ENCODE data around the gene SNX3.
A peak's percentile ranks its signal among the peaks of the same experiment; 100 is the strongest.

The SNX3 gene

GRCh38 chr6:108195209-108195608 lies 65.6 kb downstream of the SNX3 start:
- TF ChIP-seq ZNF558 (tag by site-specific recombination; IDR thresholded peaks at IDR 0.05) (no peak), ZNF146 (tag by site-specific recombination; IDR thresholded peaks at IDR 0.05) (no peak), ZNF311 (tag by site-specific recombination; IDR thresholded peaks at IDR 0.05; ENCODE audit: borderline replicate concordance) (no peak), BCL11A (tag by site-specific recombination; IDR thresholded peaks at IDR 0.05; ENCODE audit: low read depth) (no peak), ZNF214 (tag by site-specific recombination; IDR thresholded peaks at IDR 0.05; ENCODE audit: borderline replicate concordance) (no peak)
- POLR2A ChIA-PET, result interaction anchor here (0.5 kb wide), 1 partner anchor 46 kb away, joined by 3 read pairs; no protein-coding TSS in a partner anchor
- CTCF ChIA-PET, result no interaction called here
- no peaks in the 10 kb centered on the region for H3K9me3 ChIP-seq (ENCODE audit: control insufficient read depth, insufficient read depth, low read depth, low read length)
- H3K4me1 ChIP-seq (ENCODE audit: control insufficient read depth, insufficient read depth, low read length), result no peaks in the 10 kb centered on the region
- H3K27ac ChIP-seq (ENCODE audit: extremely low read depth, low read depth, low read length), result no peak overlapping the region
- no peak overlapping the region for H3K4me3 ChIP-seq (ENCODE audit: low read depth, low read length)
- H3K36me3 ChIP-seq (ENCODE audit: control insufficient read depth in 2 of 2, insufficient read depth in 1 of 2, low read length in 2 of 2), result no peaks in the 10 kb centered on the region

- POLR2A ChIA-PET, result no interaction called here
- Histone ChIP-seq H3K4me3 (ENCODE audit: low read depth, low read length) (no peak overlapping the region), H3K36me3 (ENCODE audit: control insufficient read depth in 2 of 2, insufficient read depth in 1 of 2, low read length in 2 of 2) (no peaks in the 10 kb centered on the region), H3K4me1 (ENCODE audit: control insufficient read depth, insufficient read depth, low read length) (no peaks in the 10 kb centered on the region), H3K9me3 (ENCODE audit: control insufficient read depth, insufficient read depth, low read depth, low read length) (no peaks in the 10 kb centered on the region), H3K27ac (ENCODE audit: extremely low read depth, low read depth, low read length) (no peak overlapping the region)
- CTCF ChIA-PET, result no interaction called here
- TF ChIP-seq ZXDB (tag by site-specific recombination; IDR thresholded peaks at IDR 0.05) (no peak), TCF7L2 (IDR thresholded peaks at IDR 0.05; ENCODE audit: borderline replicate concordance, low read depth, low read length) (no peak), OVOL3 (tag by site-specific recombination; IDR thresholded peaks at IDR 0.05) (no peak), ZEB2 (tag by site-specific recombination; IDR thresholded peaks at IDR 0.05) (no peak), SALL2 (tag by site-specific recombination; IDR thresholded peaks at IDR 0.05; ENCODE audit: borderline replicate concordance) (no peak), ZNF610 (tag by site-specific recombination; IDR thresholded peaks at IDR 0.05; ENCODE audit: borderline replicate concordance) (no peak), ZNF311 (tag by site-specific recombination; IDR thresholded peaks at IDR 0.05; ENCODE audit: borderline replicate concordance) (no peak), ZNF580 (tag by site-specific recombination; IDR thresholded peaks at IDR 0.05) (no peak), ZNF654 (tag by site-specific recombination; IDR thresholded peaks at IDR 0.05; ENCODE audit: low read depth) (no peak)
Measured at GRCh38 chr6:108194503-108194902, 66.3 kb downstream of the SNX3 start.

GRCh38 chr6:108193835-108194234 lies 67.0 kb downstream of the SNX3 start:
- H3K4me3 ChIP-seq (ENCODE audit: low read depth, low read length), result no peak overlapping the region
- TF ChIP-seq PRDM1 (tag by site-specific recombination; IDR thresholded peaks at IDR 0.05) (peak; percentile 85), ZSCAN23 (tag by site-specific recombination; IDR thresholded peaks at IDR 0.05) (no peak), ZNF366 (tag by site-specific recombination; conservative IDR thresholded peaks at IDR 0.05) (0 out of 2 replicates have a peak, but pooled peaks have one; percentile 13), ZNF585B (tag by site-specific recombination; IDR thresholded peaks at IDR 0.05) (no peak), ZFP37 (tag by site-specific recombination; IDR thresholded peaks at IDR 0.05) (no peak), ZNF785 (tag by site-specific recombination; IDR thresholded peaks at IDR 0.05) (no peak)
- H3K27ac ChIP-seq (ENCODE audit: extremely low read depth, low read depth, low read length), result no peak overlapping the region
- CTCF ChIA-PET, result interaction anchor here (0.5 kb wide), 1 partner anchor 135 kb away, joined by 3 read pairs; no protein-coding TSS in a partner anchor
- H3K4me1 ChIP-seq (ENCODE audit: control insufficient read depth, insufficient read depth, low read length), result no peaks in the 10 kb centered on the region
- no peaks in the 10 kb centered on the region for H3K36me3 ChIP-seq (ENCODE audit: control insufficient read depth in 2 of 2, insufficient read depth in 1 of 2, low read length in 2 of 2)
- H3K9me3 ChIP-seq (ENCODE audit: control insufficient read depth, insufficient read depth, low read depth, low read length), result no peaks in the 10 kb centered on the region
- POLR2A ChIA-PET, result no interaction called here

GRCh38 chr6:108193131-108193530 lies 67.7 kb downstream of the SNX3 start:
- no peak overlapping the region for H3K27ac ChIP-seq (ENCODE audit: extremely low read depth, low read depth, low read length)
- POLR2A ChIA-PET, result no interaction called here
- no peaks in the 10 kb centered on the region for H3K9me3 ChIP-seq (ENCODE audit: control insufficient read depth, insufficient read depth, low read depth, low read length)
- H3K4me1 ChIP-seq (ENCODE audit: control insufficient read depth, insufficient read depth, low read length), result no peaks in the 10 kb centered on the region
- H3K4me3 ChIP-seq (ENCODE audit: low read depth, low read length), result no peak overlapping the region
- no peaks in the 10 kb centered on the region for H3K36me3 ChIP-seq (ENCODE audit: control insufficient read depth in 2 of 2, insufficient read depth in 1 of 2, low read length in 2 of 2)
- CTCF ChIA-PET, result no interaction called here
- no peak for TF ChIP-seq ZSCAN16 (tag by site-specific recombination; IDR thresholded peaks at IDR 0.05)
- no peak for TF ChIP-seq ATF2 (tag by site-specific recombination; IDR thresholded peaks at IDR 0.05; ENCODE audit: low read depth)
- TF ChIP-seq HOXA7 (CRISPR knock-in tag; IDR thresholded peaks at IDR 0.05; ENCODE audit: borderline replicate concordance), result no peak
- TF ChIP-seq ZNF677 (tag by site-specific recombination; IDR thresholded peaks at IDR 0.05), result no peak
- no peak for TF ChIP-seq ZNF155 (tag by site-specific recombination; IDR thresholded peaks at IDR 0.05)
- no peak for TF ChIP-seq SP3 (tag by site-specific recombination; IDR thresholded peaks at IDR 0.05)
- TF ChIP-seq ZBTB8A (tag by site-specific recombination; IDR thresholded peaks at IDR 0.05), result no peak
- TF ChIP-seq BCL11A (tag by site-specific recombination; IDR thresholded peaks at IDR 0.05; ENCODE audit: low read depth), result no peak
- TF ChIP-seq PBX3 (CRISPR knock-in tag; IDR thresholded peaks at IDR 0.05), result no peak
- TF ChIP-seq ZNF133 (tag by site-specific recombination; IDR thresholded peaks at IDR 0.05), result no peak
- TF ChIP-seq ZNF174 (tag by site-specific recombination; IDR thresholded peaks at IDR 0.05), result no peak

All from HEK293 (cell line).